Peyer's patch (tissue), 4 donors: ENCODE results near the gene SMARCD3. TPM values are rescaled to one million over a fixed set of nuclear protein-coding genes. Genes with fewer than 3 reads are reported as not detected.

Source experiments
- DNase-seq, 3 donors: peaks; one replicate each; pipeline ENCODE4 v3.0.0-alpha.2; 2017 to 2019
- H3K27ac ChIP-seq, 4 donors: fragments of 200-600 bp; sonication (generic); one replicate each; pipeline ENCODE4 v1.5.1; 2016 to 2019
- H3K27me3 ChIP-seq, 2 donors: fragments of 200-600 bp; sonication (generic); one replicate each; pipeline ENCODE4 v1.5.1; 2019
- H3K36me3 ChIP-seq, 3 donors: fragments of 200-600 bp; sonication (generic); one replicate each; pipeline ENCODE4 v1.5.1; 2016 to 2019
- H3K4me1 ChIP-seq, 4 donors: fragments of 200-600 bp; sonication (generic); one replicate each; pipeline ENCODE4 v1.5.1; 2016 to 2019
- H3K4me3 ChIP-seq, 4 donors: fragments of 200-600 bp; sonication (generic); 1 replicate in 3 of 4; 2 replicates in 1 of 4; pipeline ENCODE4 v1.5.1; 2016 to 2019; ENCODE audit warnings: mild to moderate bottlenecking in 1 of 4
- H3K9me3 ChIP-seq, 4 donors: fragments of 200-600 bp; sonication (generic); one replicate each; pipeline ENCODE4 v1.5.1; 2016 to 2019; ENCODE audit warnings: mild to moderate bottlenecking in 1 of 4
- POLR2A ChIP-seq, 2 donors: fragments of 450-650 bp; IDR thresholded peaks; one replicate each; pipeline ENCODE4 v1.5.1; 2017; ENCODE audit warnings: antibody characterized with exemption in 2 of 2, mild to moderate bottlenecking in 2 of 2, moderate library complexity in 2 of 2
- total RNA-seq, 4 donors: library from RNA; depleted of rRNA; stranded (reverse); fragments of >200 nt; gene quantifications; one replicate each; pipeline ENCODE4 v1.1.0, GENCODE V29; 2016
- TF ChIP-seq, protein P1 (sequence below), 6 experiments: fragments of 450-650 bp in 4 of 6; fragments of 200-600 bp in 2 of 6; sonication (generic) in 1 of 6; IDR thresholded peaks; one replicate each; pipeline ENCODE4 v1.5.1; 2017 to 2019; ENCODE audit warnings: antibody characterized with exemption in 6 of 6, mild to moderate bottlenecking in 3 of 6, moderate library complexity in 1 of 6

SMARCD3 gene
- total RNA-seq, 4 donors from 2014 or later, result 1.2 to 61.1 (median 18.3) TPM

- Histone ChIP-seq H3K9me3 (no peaks in the 10 kb centered on the region), H3K27me3 (no peaks in the 10 kb centered on the region), H3K4me3 (no peak overlapping the region), H3K4me1 (no peaks in the 10 kb centered on the region), H3K36me3 (no peaks in the 10 kb centered on the region), H3K27ac (no peak overlapping the region)
- no peak for TF ChIP-seq POLR2A (IDR thresholded peaks at IDR 0.05)
- TF ChIP-seq, protein P1, sequence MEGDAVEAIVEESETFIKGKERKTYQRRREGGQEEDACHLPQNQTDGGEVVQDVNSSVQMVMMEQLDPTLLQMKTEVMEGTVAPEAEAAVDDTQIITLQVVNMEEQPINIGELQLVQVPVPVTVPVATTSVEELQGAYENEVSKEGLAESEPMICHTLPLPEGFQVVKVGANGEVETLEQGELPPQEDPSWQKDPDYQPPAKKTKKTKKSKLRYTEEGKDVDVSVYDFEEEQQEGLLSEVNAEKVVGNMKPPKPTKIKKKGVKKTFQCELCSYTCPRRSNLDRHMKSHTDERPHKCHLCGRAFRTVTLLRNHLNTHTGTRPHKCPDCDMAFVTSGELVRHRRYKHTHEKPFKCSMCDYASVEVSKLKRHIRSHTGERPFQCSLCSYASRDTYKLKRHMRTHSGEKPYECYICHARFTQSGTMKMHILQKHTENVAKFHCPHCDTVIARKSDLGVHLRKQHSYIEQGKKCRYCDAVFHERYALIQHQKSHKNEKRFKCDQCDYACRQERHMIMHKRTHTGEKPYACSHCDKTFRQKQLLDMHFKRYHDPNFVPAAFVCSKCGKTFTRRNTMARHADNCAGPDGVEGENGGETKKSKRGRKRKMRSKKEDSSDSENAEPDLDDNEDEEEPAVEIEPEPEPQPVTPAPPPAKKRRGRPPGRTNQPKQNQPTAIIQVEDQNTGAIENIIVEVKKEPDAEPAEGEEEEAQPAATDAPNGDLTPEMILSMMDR (IDR thresholded peaks at IDR 0.05), result no peak
- no peak for DNase-seq
These were observed 55.1 kb downstream of the SMARCD3 start for GRCh38 chr7:151193203-151193978.

DNA sequence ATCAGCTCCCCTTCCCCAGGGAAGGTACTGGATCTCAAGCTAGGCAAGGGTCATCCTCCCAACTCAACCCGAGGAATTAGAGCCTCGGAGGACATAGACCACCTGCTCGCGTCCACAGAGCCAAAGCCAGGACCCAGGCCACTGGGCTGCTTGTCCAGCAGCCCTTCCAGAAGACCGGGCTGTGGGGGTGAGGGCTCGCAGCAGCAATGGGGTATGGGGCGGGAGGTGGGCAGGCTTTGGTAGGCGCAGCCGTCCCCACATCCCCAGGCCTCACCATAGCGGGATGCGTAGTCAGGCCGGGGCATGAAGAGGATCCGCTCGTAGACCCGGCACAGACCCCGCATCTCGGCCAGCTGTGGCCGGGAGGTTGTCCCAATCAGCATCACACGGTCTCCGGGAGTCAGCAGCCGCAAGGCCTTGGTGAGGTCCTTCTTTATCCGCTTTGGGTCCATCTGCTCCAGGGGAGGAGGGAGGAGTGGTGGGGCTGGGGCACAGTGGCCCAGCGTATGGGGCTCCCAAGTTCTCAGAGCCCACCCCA lies 56.4 kb downstream of the SMARCD3 start:
- no peaks in the 10 kb centered on the region for H3K9me3 ChIP-seq
- DNase-seq, result no peak
- no peaks in the 10 kb centered on the region for H3K4me1 ChIP-seq
- H3K27ac ChIP-seq, result no peak overlapping the region
- no peak overlapping the region for H3K4me3 ChIP-seq
- TF ChIP-seq POLR2A (IDR thresholded peaks at IDR 0.05), result no peak
- TF ChIP-seq, protein P1 (IDR thresholded peaks at IDR 0.05), result no peak
- H3K27me3 ChIP-seq, result no peaks in the 10 kb centered on the region
- no peaks in the 10 kb centered on the region for H3K36me3 ChIP-seq

DNA sequence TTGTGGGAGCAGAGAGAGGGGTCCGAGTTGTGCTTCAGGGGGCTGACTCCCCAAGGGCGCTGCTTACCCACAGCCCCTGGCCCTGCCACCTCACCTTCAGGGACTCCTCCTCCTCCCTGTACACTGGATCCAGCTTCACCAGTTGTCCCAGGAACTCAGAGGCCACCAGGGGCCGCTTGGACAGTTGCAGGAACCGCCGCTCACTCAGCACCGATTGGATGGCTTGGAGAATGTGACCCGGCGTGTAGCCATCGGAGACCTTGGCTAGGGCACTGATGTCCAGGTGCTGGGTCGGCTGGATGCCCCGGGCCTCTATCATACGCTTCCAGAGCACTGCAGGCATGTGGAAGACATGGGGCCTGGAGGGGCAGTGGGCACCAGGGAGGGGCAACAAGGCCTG lies 57.0 kb downstream of the SMARCD3 start:
- TF ChIP-seq POLR2A (IDR thresholded peaks at IDR 0.05), result no peak
- TF ChIP-seq, protein P1 (IDR thresholded peaks at IDR 0.05), result no peak

GRCh38 chr7:151189038-151189437 lies 59.5 kb downstream of the SMARCD3 start:
- Histone ChIP-seq H3K27ac (no peak overlapping the region), H3K27me3 (no peaks in the 10 kb centered on the region), H3K4me1 (no peaks in the 10 kb centered on the region), H3K4me3 (no peak overlapping the region), H3K9me3 (no peaks in the 10 kb centered on the region), H3K36me3 (no peaks in the 10 kb centered on the region)
- no peak for DNase-seq
- TF ChIP-seq, protein P1 (IDR thresholded peaks at IDR 0.05), result no peak
- no peak for TF ChIP-seq POLR2A (IDR thresholded peaks at IDR 0.05)

More for the DNA sequence above, 57.0 kb downstream of the SMARCD3 start:
- DNase-seq, result no peak
- H3K27me3 ChIP-seq, result no peaks in the 10 kb centered on the region
- no peak overlapping the region for H3K4me3 ChIP-seq
- no peaks in the 10 kb centered on the region for H3K36me3 ChIP-seq
- H3K4me1 ChIP-seq, result no peaks in the 10 kb centered on the region
- H3K27ac ChIP-seq, result no peak overlapping the region
- H3K9me3 ChIP-seq, result no peaks in the 10 kb centered on the region

Other genes starting within 250 kb of the SMARCD3 start
- gene ATG9B, start 224.2 kb downstream of the SMARCD3 start, total RNA-seq, result under 1 TPM in 2 of 4 donors, not detected in 2; 0.27 to 0.28 TPM
- gene ABCB8, start 220.2 kb downstream of the SMARCD3 start, total RNA-seq, result 10 to 100 TPM; 23.1 to 79.7 (median 42.7) TPM
- gene ASIC3, start 200.2 kb downstream of the SMARCD3 start, total RNA-seq, result 10 to 100 TPM in 1 of 4 donors, 1 to 10 TPM in 3; 2.5 to 10.7 (median 5.0) TPM
- 10 to 100 TPM in 3 of 4 donors, 1 to 10 TPM in 1; 6.9 to 15.4 (median 13.8) TPM for gene CDK5, start 190.8 kb downstream of the SMARCD3 start, total RNA-seq
- gene SLC4A2, start 189.1 kb downstream of the SMARCD3 start, total RNA-seq, result 100 to 1,000 TPM; 101 to 143 (median 121) TPM
- 100 to 1,000 TPM in 3 of 4 donors, 10 to 100 TPM in 1; 99.0 to 239 (median 158) TPM for gene FASTK, start 167.9 kb downstream of the SMARCD3 start, total RNA-seq
- gene TMUB1, start 165.2 kb downstream of the SMARCD3 start, total RNA-seq, result 100 to 1,000 TPM in 2 of 4 donors, 10 to 100 TPM in 2; 38.0 to 113 (median 100) TPM
- 100 to 1,000 TPM in 2 of 4 donors, 10 to 100 TPM in 2; 91.6 to 123 (median 101) TPM for gene AGAP3, start 162.2 kb downstream of the SMARCD3 start, total RNA-seq
- gene GBX1, start 81.0 kb downstream of the SMARCD3 start, total RNA-seq, result not detected
- gene ASB10, start 61.4 kb downstream of the SMARCD3 start, total RNA-seq, result not detected
- gene H2BK1, start 38.2 kb downstream of the SMARCD3 start, total RNA-seq, result not detected
- 10 to 100 TPM; 20.7 to 29.7 (median 26.4) TPM for gene ABCF2, start 21.5 kb downstream of the SMARCD3 start, total RNA-seq
- 10 to 100 TPM; 31.4 to 50.2 (median 43.2) TPM for gene CHPF2, start 16.2 kb downstream of the SMARCD3 start, total RNA-seq
- 10 to 100 TPM; 66.4 to 90.8 (median 68.2) TPM for gene NUB1, start 93.1 kb upstream of the SMARCD3 start, total RNA-seq
- gene WDR86, start 161.3 kb upstream of the SMARCD3 start, total RNA-seq, result 10 to 100 TPM in 1 of 4 donors, 1 to 10 TPM in 2, not detected in 1; 5.9 to 13.2 (median 6.6) TPM
- not detected for gene CRYGN, start 191.4 kb upstream of the SMARCD3 start, total RNA-seq